H9 (cell line): ENCODE results near the gene ST8SIA2. TPM values are rescaled to one million over a fixed set of nuclear protein-coding genes. Genes with fewer than 3 reads are reported as not detected.
A peak's percentile ranks its signal among the peaks of the same experiment; 100 is the strongest.

Experiments
- DNase-seq: peaks from one replicate; pipeline ENCODE4 v3.0.0-alpha.2; 2017
- H2AFZ ChIP-seq: one replicate; pipeline ENCODE4 v1.6.1; 2013; ENCODE audit warnings: mild to moderate bottlenecking, low read length, control low read depth, moderate library complexity
- H2AK5ac ChIP-seq: 2 replicates; pipeline ENCODE4 v1.6.1; 2013; ENCODE audit warnings: low read length, control low read depth, mixed read lengths; ENCODE audit not compliant: insufficient read length
- H2BK120ac ChIP-seq: one replicate; pipeline ENCODE4 v1.6.1; 2013; ENCODE audit warnings: low read depth, mild to moderate bottlenecking, low read length, control low read depth, inconsistent platforms; ENCODE audit not compliant: poor library complexity, severe bottlenecking
- H2BK12ac ChIP-seq: 2 replicates; pipeline ENCODE4 v1.6.1; 2013; ENCODE audit warnings: low read length, control low read depth, mixed read lengths, low read depth; ENCODE audit not compliant: insufficient read length
- H2BK15ac ChIP-seq: 2 replicates; pipeline ENCODE4 v1.6.1; 2013; ENCODE audit warnings: low read depth, low read length, control low read depth
- H2BK20ac ChIP-seq: one replicate; pipeline ENCODE4 v1.6.1; 2013; ENCODE audit warnings: low read depth, mild to moderate bottlenecking, low read length, control low read depth, inconsistent platforms; ENCODE audit not compliant: poor library complexity, severe bottlenecking
- H2BK5ac ChIP-seq: 2 replicates; pipeline ENCODE4 v1.6.1; 2013; ENCODE audit warnings: low read length, control low read depth, mixed read lengths; ENCODE audit not compliant: insufficient read length
- H3K14ac ChIP-seq: 2 replicates; pipeline ENCODE4 v1.6.1; 2013; ENCODE audit warnings: low read length, control low read depth; ENCODE audit not compliant: insufficient read depth
- H3K18ac ChIP-seq: 2 replicates; pipeline ENCODE4 v1.6.1; 2013; ENCODE audit warnings: low read depth, mild to moderate bottlenecking, mixed read lengths, low read length, control low read depth; ENCODE audit not compliant: insufficient read length
- H3K23ac ChIP-seq: 2 replicates; pipeline ENCODE4 v1.6.1; 2013; ENCODE audit warnings: low read length, control low read depth, mixed read lengths, low read depth; ENCODE audit not compliant: insufficient read length
- H3K23me2 ChIP-seq: 2 replicates; pipeline ENCODE4 v1.6.1; 2013; ENCODE audit warnings: low read depth, mild to moderate bottlenecking, mixed read lengths, low read length, control low read depth; ENCODE audit not compliant: insufficient read length, poor library complexity, severe bottlenecking
- H3K27ac ChIP-seq: 2 replicates; pipeline ENCODE4 v1.5.1; 2013; ENCODE audit warnings: low read length, control low read depth, mixed read lengths, low read depth; ENCODE audit not compliant: insufficient read length
- H3K27me3 ChIP-seq: 2 replicates; pipeline ENCODE4 v1.6.1; 2013; ENCODE audit warnings: low read length, control low read depth, inconsistent platforms; ENCODE audit not compliant: insufficient read depth
- H3K4ac ChIP-seq: 2 replicates; pipeline ENCODE4 v1.6.1; 2013; ENCODE audit warnings: low read depth, mild to moderate bottlenecking, control low read depth, inconsistent platforms, low read length, moderate library complexity
- H3K4me1 ChIP-seq: 2 replicates; pipeline ENCODE4 v1.6.1; 2013; ENCODE audit warnings: low read length, control low read depth, inconsistent platforms; ENCODE audit not compliant: insufficient read depth
- H3K4me2 ChIP-seq: 2 replicates; pipeline ENCODE4 v1.6.1; 2013; ENCODE audit warnings: low read length, control low read depth, mixed read lengths; ENCODE audit not compliant: insufficient read length, insufficient read depth
- H3K56ac ChIP-seq: 2 replicates; pipeline ENCODE4 v1.6.1; 2013; ENCODE audit warnings: low read depth, mild to moderate bottlenecking, mixed read lengths, low read length, control low read depth; ENCODE audit not compliant: insufficient read length
- H3K79me1 ChIP-seq: 2 replicates; pipeline ENCODE4 v1.6.1; 2013; ENCODE audit warnings: low read depth, mild to moderate bottlenecking, moderate library complexity, low read length, control low read depth, inconsistent platforms; ENCODE audit not compliant: insufficient read depth, poor library complexity, severe bottlenecking
- H3K79me2 ChIP-seq: 2 replicates; pipeline ENCODE4 v1.6.1; 2013; ENCODE audit warnings: low read length, control low read depth, inconsistent platforms; ENCODE audit not compliant: insufficient read depth
- H3K9ac ChIP-seq: 2 replicates; pipeline ENCODE4 v1.6.1; 2013; ENCODE audit warnings: low read length, control low read depth, mixed read lengths; ENCODE audit not compliant: insufficient read length; ENCODE audit errors: extremely low read depth
- H3K9me3 ChIP-seq: one replicate; pipeline ENCODE4 v1.6.1; 2013; ENCODE audit warnings: low read depth, low read length, inconsistent platforms; ENCODE audit not compliant: control insufficient read depth
- H3T11ph ChIP-seq: one replicate; pipeline ENCODE4 v1.6.1; 2013; ENCODE audit warnings: mild to moderate bottlenecking, low read length, control low read depth, inconsistent platforms
- H4K20me1 ChIP-seq: one replicate; pipeline ENCODE4 v1.6.1; 2013; ENCODE audit not compliant: control insufficient read depth, insufficient read length, insufficient read depth
- H4K5ac ChIP-seq: 2 replicates; pipeline ENCODE4 v1.6.1; 2013; ENCODE audit warnings: low read depth, mild to moderate bottlenecking, mixed read lengths, low read length, control low read depth; ENCODE audit not compliant: insufficient read length
- H4K8ac ChIP-seq: replicated peaks from 2 replicates; pipeline ENCODE4 v1.6.1; 2013; ENCODE audit warnings: low read length, control low read depth, mixed read lengths, low read depth; ENCODE audit not compliant: insufficient read length
- H4K91ac ChIP-seq: 2 replicates; pipeline ENCODE4 v1.6.1; 2013; ENCODE audit warnings: low read depth, mild to moderate bottlenecking, moderate library complexity, mixed read lengths, low read length, control low read depth; ENCODE audit not compliant: insufficient read length
- H3K27ac Mint-ChIP-seq, 3 experiments: 2 replicates in 2 of 3; 3 replicates in 1 of 3; pipeline ENCODE4 v1.8.0; 2020 to 2021; ENCODE audit warnings: mixed read lengths in 3 of 3, mild to moderate bottlenecking in 1 of 3, moderate library complexity in 1 of 3
- H3K27me3 Mint-ChIP-seq: 2 replicates; pipeline ENCODE4 v1.8.0; 2021; ENCODE audit warnings: low read depth, mild to moderate bottlenecking, moderate library complexity, mixed read lengths
- H3K36me3 Mint-ChIP-seq, 3 experiments: 2 replicates in 2 of 3; 3 replicates in 1 of 3; pipeline ENCODE4 v1.8.0; 2020 to 2021; ENCODE audit warnings: low read depth in 3 of 3, mixed read lengths in 3 of 3; ENCODE audit not compliant: insufficient read depth in 1 of 3
- H3K4me1 Mint-ChIP-seq, 2 experiments: 2 replicates each; pipeline ENCODE4 v1.8.0; 2020; ENCODE audit warnings: mixed read lengths in 2 of 2
- H3K4me3 Mint-ChIP-seq, 2 experiments: 2 replicates in 1 of 2; 3 replicates in 1 of 2; pipeline ENCODE4 v1.8.0; 2020 to 2021; ENCODE audit warnings: mild to moderate bottlenecking in 2 of 2, mixed read lengths in 2 of 2, moderate library complexity in 1 of 2
- H3K9me3 Mint-ChIP-seq, 2 experiments: 2 replicates in 1 of 2; 3 replicates in 1 of 2; pipeline ENCODE4 v1.8.0; 2020; ENCODE audit warnings: mild to moderate bottlenecking in 2 of 2, mixed read lengths in 2 of 2, moderate library complexity in 1 of 2
- WGBS: extraction: QIAGEN DNeasy Blood & Tissue Kit; methylation state at CpG from one replicate; pipeline ENCODE4 v1.1.7; 2013; ENCODE audit warnings: missing lambda C conversion rate, low lambda C conversion rate, mixed read lengths; ENCODE audit not compliant: insufficient read length; ENCODE audit errors: extremely low coverage; 5-methylcytosine and 5-hydroxymethylcytosine counted together
- total RNA-seq: library from RNA; stranded (reverse); gene quantifications from 2 replicates; pipeline ENCODE4 v1.2.1, GENCODE V29; 2021
- TF ChIP-seq, protein P1 (sequence below): fragments of 200-600 bp; sonication (generic); conservative IDR thresholded peaks from 3 replicates; pipeline ENCODE4 v1.8.0; 2021; ENCODE audit warnings: antibody characterized with exemption, mild to moderate bottlenecking

The ST8SIA2 gene
- total RNA-seq, 1 experiment from 2014 or later, result 1.8 TPM

DNA sequence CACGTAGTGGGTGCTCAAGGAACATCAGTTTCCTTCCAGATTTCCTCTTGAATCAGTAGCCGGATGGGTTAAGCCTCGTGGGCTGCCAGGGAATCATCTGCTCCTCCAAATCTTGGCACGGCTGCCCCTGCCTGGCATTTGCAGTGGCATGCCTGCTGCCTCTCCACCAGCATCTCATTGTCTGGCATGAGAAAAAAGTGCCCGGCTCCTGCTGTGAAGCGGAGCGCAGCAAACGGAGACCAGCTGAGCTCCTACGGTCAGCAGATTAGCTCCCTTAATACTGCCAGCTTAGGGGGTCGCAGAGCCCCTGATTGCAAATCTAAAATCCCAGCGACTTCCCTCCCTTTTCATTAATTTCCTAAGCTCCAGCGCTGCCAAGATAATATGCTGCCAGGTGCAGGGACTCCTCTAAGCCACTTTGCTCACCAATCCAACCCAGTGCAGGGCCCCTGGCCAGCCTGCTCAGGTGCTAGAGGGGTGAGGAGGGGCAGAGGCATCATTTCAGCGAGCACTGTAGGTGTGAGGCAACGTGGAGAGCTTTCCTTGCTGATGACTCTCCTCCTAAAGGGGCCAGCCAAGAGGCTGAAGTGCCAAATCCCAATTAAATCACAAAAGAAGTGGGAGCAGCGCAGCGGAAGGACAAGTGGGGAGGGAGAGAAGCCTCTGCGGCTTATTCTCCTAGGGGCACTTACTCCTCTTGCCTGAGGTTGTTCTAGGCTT is 49.6 kb upstream of the ST8SIA2 start:
- no peak overlapping the region for H4K91ac ChIP-seq
- H3K18ac ChIP-seq, result no peak overlapping the region
- no peak overlapping the region for H3K9ac ChIP-seq
- Mint-ChIP-seq H3K4me1 (peaks cover 44 to 50% of the 10 kb centered on the region in 2 experiments), H3K27me3 (peaks cover 50% of the 10 kb centered on the region), H3K9me3 (no peaks in the 10 kb centered on the region), H3K4me3 (peak overlapping the region; percentile 3 to 21; a peak in 3 of 5 replicates), H3K27ac (0 out of 7 replicates have a peak overlapping the region, but pooled peaks of 1 of the 3 experiments have one; percentile 42), H3K36me3 (no peaks in the 10 kb centered on the region; a peak in 1 of 7 replicates)
- H4K5ac ChIP-seq, result no peak overlapping the region
- no peak overlapping the region for H2BK15ac ChIP-seq
- H3K9me3 ChIP-seq, result no peaks in the 10 kb centered on the region
- H3K4me2 ChIP-seq, result no peak overlapping the region
- no peak overlapping the region for H2AFZ ChIP-seq
- no peak overlapping the region for H3K23ac ChIP-seq
- no peaks in the 10 kb centered on the region; the same call in 1 of the 2 replicates for H3K27me3 ChIP-seq
- no peaks in the 10 kb centered on the region for H3K79me2 ChIP-seq
- peak; percentile 66 for DNase-seq
- H3K79me1 ChIP-seq, result no peaks in the 10 kb centered on the region
- no peak overlapping the region for H2BK20ac ChIP-seq
- H4K20me1 ChIP-seq, result no peaks in the 10 kb centered on the region
- H4K8ac ChIP-seq, result no peak overlapping the region
- H2AK5ac ChIP-seq, result no peak overlapping the region
- no peak overlapping the region; the same call in 1 of the 2 replicates for H3K14ac ChIP-seq
- H2BK5ac ChIP-seq, result no peak overlapping the region
- no CpG with 5 or more reads among the region's 17 CpGs for WGBS
- TF ChIP-seq, protein P1, sequence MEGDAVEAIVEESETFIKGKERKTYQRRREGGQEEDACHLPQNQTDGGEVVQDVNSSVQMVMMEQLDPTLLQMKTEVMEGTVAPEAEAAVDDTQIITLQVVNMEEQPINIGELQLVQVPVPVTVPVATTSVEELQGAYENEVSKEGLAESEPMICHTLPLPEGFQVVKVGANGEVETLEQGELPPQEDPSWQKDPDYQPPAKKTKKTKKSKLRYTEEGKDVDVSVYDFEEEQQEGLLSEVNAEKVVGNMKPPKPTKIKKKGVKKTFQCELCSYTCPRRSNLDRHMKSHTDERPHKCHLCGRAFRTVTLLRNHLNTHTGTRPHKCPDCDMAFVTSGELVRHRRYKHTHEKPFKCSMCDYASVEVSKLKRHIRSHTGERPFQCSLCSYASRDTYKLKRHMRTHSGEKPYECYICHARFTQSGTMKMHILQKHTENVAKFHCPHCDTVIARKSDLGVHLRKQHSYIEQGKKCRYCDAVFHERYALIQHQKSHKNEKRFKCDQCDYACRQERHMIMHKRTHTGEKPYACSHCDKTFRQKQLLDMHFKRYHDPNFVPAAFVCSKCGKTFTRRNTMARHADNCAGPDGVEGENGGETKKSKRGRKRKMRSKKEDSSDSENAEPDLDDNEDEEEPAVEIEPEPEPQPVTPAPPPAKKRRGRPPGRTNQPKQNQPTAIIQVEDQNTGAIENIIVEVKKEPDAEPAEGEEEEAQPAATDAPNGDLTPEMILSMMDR, result no peak
- no peak overlapping the region for H2BK120ac ChIP-seq
- H3T11ph ChIP-seq, result no peak overlapping the region
- H3K4ac ChIP-seq, result no peak overlapping the region
- H2BK12ac ChIP-seq, result no peak overlapping the region
- no peak overlapping the region for H3K56ac ChIP-seq
- no peak overlapping the region for H3K27ac ChIP-seq
- H3K4me1 ChIP-seq, result peaks cover 6% of the 10 kb centered on the region; the same call in 1 of the 2 replicates
- H3K23me2 ChIP-seq, result no peaks in the 10 kb centered on the region
